DMS153 (cell line): ENCODE data around the gene UBE2G1.

Experiments used
- DNase-seq: peaks from one replicate; lab custom pipeline; 2025; lab: John Stamatoyannopoulos, UW

UBE2G1 gene

DNA sequence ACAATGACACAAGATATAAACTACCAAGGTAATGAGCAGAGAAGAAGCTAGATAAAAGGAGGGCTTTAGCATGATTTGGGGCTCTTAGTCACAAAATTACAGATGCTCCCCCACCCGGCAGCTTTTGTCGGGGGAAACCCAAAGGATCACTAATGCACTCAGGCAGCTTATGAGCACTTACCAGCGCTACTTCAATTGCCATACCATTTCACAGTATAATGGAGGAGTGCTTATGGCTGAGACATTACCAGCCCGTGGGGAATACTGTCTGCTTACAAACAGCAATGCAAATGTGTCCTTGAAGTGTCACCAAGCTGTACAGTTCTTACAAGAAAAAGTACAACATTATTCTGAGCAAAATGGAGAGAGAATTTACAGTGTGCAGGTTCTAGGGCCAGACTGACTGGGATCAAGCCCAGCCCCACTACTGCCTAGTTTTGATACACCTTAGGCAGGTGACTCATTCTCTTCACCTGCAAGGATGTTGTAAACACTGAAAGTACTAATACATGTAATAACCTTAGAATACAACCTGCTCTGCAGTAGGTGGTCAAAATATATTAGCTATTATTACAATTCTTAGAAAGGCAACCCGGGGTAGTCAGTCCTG lies 119.0 kb downstream of the UBE2G1 start:
- DNase-seq: no peak

DNA sequence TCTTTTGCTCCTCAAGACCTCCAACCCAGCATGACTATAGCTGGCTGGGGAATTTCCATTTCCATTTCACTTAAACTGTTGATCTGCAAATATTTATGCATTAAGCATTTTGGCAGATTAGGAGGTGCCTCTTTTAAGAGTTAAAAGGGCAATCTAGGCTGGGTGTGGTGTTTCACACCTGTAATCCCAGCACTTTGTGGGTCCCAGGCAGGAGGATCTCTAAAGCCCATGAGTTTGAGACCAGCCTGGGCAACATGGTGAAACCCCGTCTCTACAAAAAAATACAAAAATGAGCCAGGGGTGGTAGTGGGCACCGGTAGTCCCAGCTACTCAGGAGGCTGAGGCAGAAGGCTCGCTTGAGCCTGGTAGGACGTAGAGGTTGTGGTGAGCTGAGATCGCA lies 119.8 kb downstream of the UBE2G1 start:
- no peak for DNase-seq

DNA sequence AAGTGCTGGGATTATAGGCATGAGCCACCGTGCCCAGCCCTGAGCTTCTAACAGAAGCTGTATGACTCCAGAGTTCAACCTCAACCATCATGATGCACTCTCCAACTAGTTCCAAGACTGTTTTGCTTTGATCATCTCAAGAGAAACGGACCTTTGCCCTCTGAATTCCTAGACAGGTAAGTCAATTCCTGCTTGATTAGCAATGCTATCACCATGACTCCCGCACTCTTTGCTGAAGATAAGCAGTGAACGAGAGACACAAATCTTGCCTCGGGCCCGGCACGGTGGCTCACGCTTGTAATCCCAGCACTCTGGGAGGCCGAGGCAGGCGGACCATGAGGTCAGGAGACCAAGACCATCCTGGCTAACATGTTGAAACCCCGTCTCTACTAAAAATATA lies 124.9 kb downstream of the UBE2G1 start:
- DNase-seq: no peak

DNA sequence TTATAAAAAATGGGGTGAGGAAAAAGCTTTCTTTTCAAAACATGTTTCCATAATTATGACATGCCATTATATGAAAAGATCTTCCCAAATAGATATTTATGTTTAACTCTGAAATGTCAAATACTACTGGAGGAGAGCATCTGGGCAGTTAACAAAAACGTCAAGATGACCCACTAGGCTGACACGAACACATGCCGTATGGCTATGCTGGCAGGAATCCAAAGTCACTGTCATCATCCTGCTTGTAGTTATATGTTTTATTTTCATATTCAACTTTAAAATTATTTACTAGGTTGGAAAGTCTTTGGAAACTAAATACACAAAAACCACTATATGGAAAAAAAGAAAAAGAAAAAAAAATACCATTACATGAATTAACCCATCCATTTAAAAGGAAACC lies 130.0 kb downstream of the UBE2G1 start:
- DNase-seq: no peak

DNA sequence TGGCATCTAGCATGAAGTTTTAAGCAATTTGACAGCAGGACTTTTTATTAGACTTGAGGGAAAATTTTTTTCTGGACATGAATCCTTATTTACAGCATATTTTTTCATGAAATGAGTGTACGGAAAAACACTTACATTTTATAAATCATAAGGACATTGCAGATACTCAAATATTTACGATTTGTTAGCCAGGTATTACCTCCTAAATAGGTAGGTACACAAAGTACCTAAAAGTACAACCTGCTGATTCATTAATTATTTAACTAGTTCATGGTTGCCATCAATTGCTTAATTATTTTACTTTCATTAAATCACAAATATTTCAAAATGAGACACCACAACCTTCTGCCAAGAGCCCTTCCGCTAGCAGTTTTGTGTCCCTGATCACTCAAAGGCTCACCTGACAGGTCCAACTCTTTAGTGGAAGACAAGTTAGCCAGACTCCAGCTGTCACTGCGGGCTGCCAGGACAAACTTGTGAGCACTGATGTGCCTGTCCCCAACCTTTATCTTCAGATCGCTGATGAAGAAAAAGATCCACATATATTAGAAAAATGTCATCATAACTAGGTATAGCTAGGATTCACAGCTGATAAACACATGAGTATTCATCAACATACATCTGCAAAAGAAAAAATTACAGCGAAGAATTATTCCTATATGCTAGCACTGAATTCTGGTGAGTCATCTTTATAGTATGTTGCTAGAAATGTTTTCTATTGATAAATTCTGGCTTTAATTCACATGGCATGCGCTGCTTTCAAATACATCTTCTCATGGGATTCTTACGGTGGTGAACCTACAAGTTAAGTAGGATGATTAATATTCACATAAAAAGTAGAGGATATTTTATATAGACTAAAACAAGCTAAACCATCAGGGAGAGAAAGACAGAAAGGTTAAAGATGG lies 130.8 kb downstream of the UBE2G1 start:
- no peak for DNase-seq

DNA sequence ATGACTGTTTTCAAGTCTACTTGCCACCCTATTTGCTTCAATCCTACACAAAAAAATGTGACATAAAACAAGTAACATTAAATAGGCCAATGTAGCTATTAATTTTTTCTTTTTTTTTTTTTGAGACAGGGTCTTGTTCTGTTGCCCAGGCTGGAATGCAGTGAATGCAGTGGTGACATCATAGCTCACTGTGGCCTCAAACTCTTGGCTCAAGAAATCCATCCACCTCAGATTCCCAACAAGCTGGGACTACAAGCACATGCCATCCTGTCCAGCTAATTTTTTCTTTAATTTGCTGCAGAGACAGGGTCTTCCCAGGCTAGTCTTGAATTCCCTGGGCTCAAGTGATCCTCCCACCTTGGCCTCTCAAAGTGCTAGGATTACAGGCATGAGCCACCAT lies 132.1 kb downstream of the UBE2G1 start:
- DNase-seq: no peak

DNA sequence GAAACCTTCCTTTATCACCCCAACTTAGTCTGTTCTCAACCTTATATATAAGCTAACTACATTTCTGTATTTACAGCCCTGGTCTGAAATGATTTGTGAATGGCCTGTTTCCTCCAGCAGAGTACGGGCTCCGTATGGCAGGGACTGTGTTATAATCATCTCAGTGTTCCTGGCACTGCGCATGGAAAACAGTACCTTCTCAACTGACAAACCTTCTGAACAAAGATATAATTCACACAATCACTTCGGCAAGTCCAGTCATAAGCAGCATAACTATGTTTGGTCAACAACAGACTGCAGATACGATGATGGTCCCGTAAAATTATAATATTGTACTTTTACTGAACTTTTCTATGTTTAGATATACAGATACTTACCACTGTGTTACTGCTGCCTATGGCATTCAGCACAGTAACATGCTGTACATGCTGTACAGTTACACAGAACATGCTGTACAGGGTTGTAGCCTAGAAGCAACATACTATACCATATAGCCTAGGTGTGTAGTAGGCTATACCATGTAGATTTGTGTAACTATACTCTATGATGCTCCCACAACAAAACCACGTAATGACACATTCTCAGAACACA lies 132.7 kb downstream of the UBE2G1 start:
- DNase-seq: no peak

DNA sequence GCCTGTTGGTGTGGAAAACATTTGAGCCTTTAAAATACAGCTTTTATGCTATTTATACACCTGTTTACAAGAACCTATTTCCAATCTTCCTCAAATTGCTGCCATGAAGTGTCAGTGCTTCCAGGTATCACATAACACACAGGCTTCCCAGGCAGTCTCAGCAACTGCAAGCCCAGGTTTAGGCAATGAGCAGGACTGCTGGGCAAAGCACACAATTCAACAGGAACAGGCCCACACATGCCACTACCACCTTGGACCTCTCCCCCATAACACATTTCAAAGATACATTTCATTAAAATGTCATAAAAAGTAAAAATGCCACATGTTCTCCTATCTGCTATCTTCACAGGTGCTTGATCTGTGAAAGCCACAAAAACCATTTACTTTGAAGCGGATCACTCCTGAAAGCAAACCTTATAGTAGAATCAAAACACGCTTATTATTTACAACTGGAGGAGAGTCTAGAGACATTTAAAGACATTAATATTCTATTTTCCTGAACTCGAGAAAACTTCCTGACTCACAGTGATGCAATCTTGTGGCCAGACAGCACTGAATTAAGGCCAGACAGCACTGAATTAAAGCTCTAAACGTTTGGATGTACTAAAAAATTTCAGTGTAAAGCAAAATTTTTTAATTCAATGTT lies 134.2 kb downstream of the UBE2G1 start:
- DNase-seq: no peak

DNA sequence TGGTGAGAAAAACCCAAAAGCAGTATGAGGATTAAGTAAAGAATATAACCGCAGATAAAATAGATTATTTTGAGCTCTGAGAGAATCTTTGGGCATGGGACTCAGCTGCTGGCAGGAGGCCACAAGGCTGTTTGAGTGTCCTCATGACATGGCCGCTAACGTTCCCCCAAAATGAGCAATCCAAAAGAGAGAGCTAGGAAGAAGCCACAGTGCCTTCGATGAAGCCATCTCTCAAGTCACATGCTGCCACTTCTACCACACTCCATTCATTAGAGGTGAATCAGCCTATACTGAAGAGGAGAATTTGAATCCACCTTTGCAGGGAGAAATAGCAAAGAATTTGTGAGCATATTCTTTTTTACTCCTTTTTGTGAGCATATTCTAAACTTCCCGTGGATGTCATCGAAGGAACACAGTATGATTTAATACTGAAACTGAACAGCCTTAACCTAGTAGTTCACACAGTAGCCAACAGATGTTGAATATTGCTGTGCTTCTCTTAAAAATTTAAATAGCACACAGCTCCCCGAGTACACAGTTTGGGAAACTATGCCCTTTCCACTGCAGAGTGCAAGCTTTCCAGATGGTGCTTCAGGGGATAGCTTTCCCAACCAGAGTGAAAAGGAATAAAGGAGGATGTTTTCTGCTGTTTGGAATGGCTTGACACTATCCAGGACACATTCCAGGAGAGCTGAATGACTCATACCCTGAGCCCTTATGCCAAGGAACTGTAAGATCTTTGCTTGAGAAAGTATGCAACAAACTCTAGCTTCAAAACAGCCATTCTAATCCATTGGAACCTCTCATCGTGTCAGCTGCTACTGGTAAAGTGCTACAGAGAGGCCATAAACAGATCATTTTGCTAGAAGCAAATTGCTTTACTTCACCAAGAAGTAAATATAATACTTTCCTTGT lies 136.6 kb downstream of the UBE2G1 start:
- DNase-seq: no peak

DNA sequence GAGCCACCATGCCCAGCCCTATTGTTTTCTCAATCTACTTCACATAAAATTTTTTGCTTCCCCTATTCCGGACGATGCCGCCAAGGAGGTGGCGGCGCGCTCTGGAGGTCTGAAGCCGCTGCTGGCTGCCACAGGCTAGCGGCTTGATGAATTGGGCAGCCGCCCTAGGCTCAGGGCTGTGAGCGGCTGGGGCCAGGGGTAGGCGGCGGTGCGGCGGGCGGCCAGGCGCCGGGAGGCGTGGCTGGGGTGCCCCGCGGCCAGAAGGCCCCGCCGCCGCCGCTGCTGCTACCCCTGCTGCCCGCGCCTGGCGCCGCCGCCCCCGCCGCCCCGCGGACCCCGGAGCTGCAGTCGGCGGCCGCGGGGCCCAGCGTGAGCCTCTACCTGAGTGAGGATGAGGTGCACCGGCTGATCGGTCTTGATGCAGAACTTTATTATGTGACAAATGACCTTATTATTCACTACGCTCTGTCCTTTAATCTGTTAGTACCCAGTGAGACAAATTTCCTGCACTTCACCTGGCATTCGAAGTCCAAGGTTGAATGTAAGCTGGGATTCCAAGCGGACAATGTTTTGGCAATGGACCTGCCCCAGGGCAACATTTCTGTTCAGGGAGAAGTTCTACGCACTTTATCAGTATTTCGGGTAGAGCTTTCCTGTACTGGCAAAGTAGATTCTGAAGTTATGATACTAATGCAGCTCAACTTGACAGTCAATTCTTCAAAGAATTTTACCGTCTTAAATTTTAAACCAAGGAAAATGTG lies 144.4 kb downstream of the UBE2G1 start:
- no peak for DNase-seq

DNA sequence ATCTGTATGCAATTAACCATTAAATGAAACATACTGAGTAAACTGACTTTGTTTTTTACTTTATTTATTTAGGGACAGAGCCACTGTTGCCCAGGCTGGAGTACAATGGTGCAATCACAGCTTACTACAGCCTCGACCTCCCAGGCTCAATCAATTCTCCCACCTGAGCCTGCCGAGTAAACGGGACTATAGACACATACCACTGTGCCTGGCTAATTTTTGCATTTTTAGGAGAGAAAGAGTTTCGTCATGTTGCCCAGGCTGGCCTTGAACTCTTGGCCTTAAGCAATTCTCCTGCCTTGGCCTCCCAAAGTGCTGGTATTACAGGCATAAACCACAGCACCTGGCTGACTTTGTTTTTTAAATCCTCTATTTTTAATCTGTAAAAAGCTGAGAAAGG lies 145.3 kb downstream of the UBE2G1 start:
- no peak for DNase-seq

DNA sequence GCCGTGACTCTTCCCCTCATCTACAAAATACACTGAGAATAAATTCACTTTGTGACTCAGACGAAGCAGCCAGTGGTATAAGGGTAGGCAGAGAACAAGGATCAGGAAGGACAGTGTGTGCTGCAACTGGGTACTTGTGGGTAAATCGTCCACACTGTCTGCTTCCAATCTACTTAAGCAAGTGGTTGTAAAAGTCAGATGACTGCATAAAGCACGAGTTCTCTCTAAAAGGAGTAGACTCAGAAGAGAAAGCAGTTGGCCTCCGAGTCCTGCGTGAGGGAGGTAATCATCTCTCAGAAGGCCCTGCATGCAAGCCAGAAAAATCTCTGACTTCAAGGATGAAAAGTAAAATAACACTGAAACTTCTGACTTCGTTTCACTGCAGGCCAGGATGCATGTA lies 145.8 kb downstream of the UBE2G1 start:
- no peak for DNase-seq
